ENCODE measurements around the gene CNIH2. TPM values are rescaled to one million over a fixed set of nuclear protein-coding genes. Genes with fewer than 3 reads are reported as not detected.

CNIH2 gene
- total and polyA plus RNA-seq, 2 of the 13 experiments (the other 11 are each of a cell fraction or from before 2014, with no cell fraction given) = 0.60 to 0.69 TPM

DNA sequence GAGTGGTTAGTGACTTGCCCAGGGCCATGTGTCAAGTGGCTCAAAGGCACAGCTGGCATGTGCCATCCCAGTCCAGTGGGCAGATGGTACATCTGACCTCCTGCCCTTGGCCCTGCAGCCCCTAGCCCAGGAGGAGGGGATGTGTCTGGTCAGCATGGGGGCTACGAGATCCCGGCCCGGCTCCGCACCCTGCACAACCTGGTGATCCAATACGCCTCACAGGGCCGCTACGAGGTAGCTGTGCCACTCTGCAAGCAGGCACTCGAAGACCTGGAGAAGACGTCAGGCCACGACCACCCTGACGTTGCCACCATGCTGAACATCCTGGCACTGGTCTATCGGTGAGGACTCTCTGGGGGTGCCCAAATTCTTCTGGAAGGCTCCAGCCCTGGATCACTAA lies 15.3 kb upstream of the CNIH2 start:
- no TSS peak for BruUV-seq (replicated peaks)
- ATAC-seq = no peak
- Histone ChIP-seq H3K79me2 (ENCODE audit: insufficient read depth, low read length) (peaks cover 2% of the 10 kb centered on the region), H3K36me3 (replicated peaks in 1 of 2; ENCODE audit: control insufficient read depth in 1 of 2, insufficient read depth in 2 of 2, low read length in 2 of 2) (peaks cover 5 to 8% of the 10 kb centered on the region in 2 experiments; a peak in 3 of 5 replicates), H3K4me1 (ENCODE audit: insufficient read depth, low read length) (peaks cover 8% of the 10 kb centered on the region), H3K4me3 (replicated peaks in 1 of 3; ENCODE audit: insufficient read depth in 1 of 3, low read depth in 2 of 3, low read length in 3 of 3) (no peak overlapping the region), H3K27me3 (ENCODE audit: control insufficient read depth in 1 of 2, insufficient read depth in 2 of 2, low read length in 2 of 2) (no peaks in the 10 kb centered on the region), H3K9me3 (ENCODE audit: low read length) (no peaks in the 10 kb centered on the region), H3K9ac (ENCODE audit: insufficient read depth, low read depth, low read length) (no peak overlapping the region), H2AFZ (ENCODE audit: low read length) (no peak overlapping the region), H3K27ac (ENCODE audit: extremely low read length, insufficient read depth, low read length) (no peak overlapping the region), H3K4me2 (ENCODE audit: low read depth, low read length) (no peak overlapping the region), H4K20me1 (ENCODE audit: insufficient read depth, low read length) (peaks cover 2% of the 10 kb centered on the region; the same call in 1 of the 2 replicates)
- in situ Hi-C loops (cut with HindIII; ENCODE audit: extremely low pct_ligation_motif_present, low pct_unique_long_range_greater_than_20kb) (no loop called here), intact Hi-C loops (cut with micrococcal nuclease; ENCODE audit: unreplicated experiment) (no loop called here)
- ChIA-PET POLR2A (no interaction called here), CTCF (ENCODE audit: low intra/inter-chr PET ratio, low total read pairs) (no interaction called here)
- no peak for FAIRE-seq
- DNase-seq (ENCODE audit: low spot score) = no peak
- no CpG with 5 or more reads among the region's 12 CpGs for WGBS (ENCODE audit: low lambda C conversion rate)
- TF ChIP-seq ZNF232 (CRISPR knock-in tag; IDR thresholded peaks at IDR 0.05; ENCODE audit: borderline replicate concordance) (no peak), MNT (IDR thresholded peaks at IDR 0.05) (peak; percentile 84)

GRCh38 chr11:66263231-66263630 lies 14.7 kb upstream of the CNIH2 start:
- Histone ChIP-seq H3K79me2 (ENCODE audit: insufficient read depth, low read length) (peaks cover 2% of the 10 kb centered on the region), H3K27me3 (ENCODE audit: control insufficient read depth in 1 of 2, insufficient read depth in 2 of 2, low read length in 2 of 2) (no peaks in the 10 kb centered on the region), H3K4me3 (replicated peaks in 1 of 3; ENCODE audit: insufficient read depth in 1 of 3, low read depth in 2 of 3, low read length in 3 of 3) (no peak overlapping the region), H3K4me2 (ENCODE audit: low read depth, low read length) (no peak overlapping the region), H3K27ac (ENCODE audit: extremely low read length, insufficient read depth, low read length) (no peak overlapping the region), H2AFZ (ENCODE audit: low read length) (no peak overlapping the region), H3K4me1 (ENCODE audit: insufficient read depth, low read length) (peaks cover 8% of the 10 kb centered on the region), H3K36me3 (replicated peaks in 1 of 2; ENCODE audit: control insufficient read depth in 1 of 2, insufficient read depth in 2 of 2, low read length in 2 of 2) (peaks cover 5 to 8% of the 10 kb centered on the region in 2 experiments; a peak in 3 of 5 replicates), H4K20me1 (ENCODE audit: insufficient read depth, low read length) (peaks cover 2% of the 10 kb centered on the region; the same call in 1 of the 2 replicates), H3K9ac (ENCODE audit: insufficient read depth, low read depth, low read length) (no peak overlapping the region), H3K9me3 (ENCODE audit: low read length) (no peaks in the 10 kb centered on the region)
- intact Hi-C loops (cut with micrococcal nuclease; ENCODE audit: unreplicated experiment) (no loop called here), in situ Hi-C loops (cut with HindIII; ENCODE audit: extremely low pct_ligation_motif_present, low pct_unique_long_range_greater_than_20kb) (no loop called here)
- ATAC-seq (no peak), DNase-seq (ENCODE audit: low spot score) (no peak), FAIRE-seq (no peak)
- no TSS peak for BruUV-seq (replicated peaks)
- 100% methylated on average over 3 of the region's 4 CpGs for WGBS (ENCODE audit: low lambda C conversion rate)
- CTCF ChIA-PET (ENCODE audit: low intra/inter-chr PET ratio, low total read pairs) = no interaction called here
- POLR2A ChIA-PET = no interaction called here
- TF ChIP-seq PAXIP1 (CRISPR knock-in tag; conservative IDR thresholded peaks at IDR 0.05) (no peak), ZNF292 (CRISPR knock-in tag; IDR thresholded peaks at IDR 0.05; ENCODE audit: borderline replicate concordance, low read depth) (no peak), ZFP1 (CRISPR knock-in tag; IDR thresholded peaks at IDR 0.05) (no peak), TEF (CRISPR knock-in tag; IDR thresholded peaks at IDR 0.05) (no peak)
- TF ChIP-seq, protein P1, sequence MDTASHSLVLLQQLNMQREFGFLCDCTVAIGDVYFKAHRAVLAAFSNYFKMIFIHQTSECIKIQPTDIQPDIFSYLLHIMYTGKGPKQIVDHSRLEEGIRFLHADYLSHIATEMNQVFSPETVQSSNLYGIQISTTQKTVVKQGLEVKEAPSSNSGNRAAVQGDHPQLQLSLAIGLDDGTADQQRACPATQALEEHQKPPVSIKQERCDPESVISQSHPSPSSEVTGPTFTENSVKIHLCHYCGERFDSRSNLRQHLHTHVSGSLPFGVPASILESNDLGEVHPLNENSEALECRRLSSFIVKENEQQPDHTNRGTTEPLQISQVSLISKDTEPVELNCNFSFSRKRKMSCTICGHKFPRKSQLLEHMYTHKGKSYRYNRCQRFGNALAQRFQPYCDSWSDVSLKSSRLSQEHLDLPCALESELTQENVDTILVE (CRISPR knock-in tag; IDR thresholded peaks at IDR 0.05) = no peak

All from HepG2 (cell line).